Peyer's patch (tissue), 4 donors: ENCODE measurements around the gene NRG3.

ENCODE experiments used
- POLR2A ChIP-seq, 2 donors: fragments of 450-650 bp; IDR thresholded peaks; one replicate each; pipeline ENCODE4 v1.5.1; 2017; ENCODE audit warnings: antibody characterized with exemption in 2 of 2, mild to moderate bottlenecking in 2 of 2, moderate library complexity in 2 of 2
- TF ChIP-seq, protein P1 (sequence below), 6 experiments: fragments of 450-650 bp in 4 of 6; fragments of 200-600 bp in 2 of 6; sonication (generic) in 1 of 6; IDR thresholded peaks; one replicate each; pipeline ENCODE4 v1.5.1; 2017 to 2019; ENCODE audit warnings: antibody characterized with exemption in 6 of 6, mild to moderate bottlenecking in 3 of 6, moderate library complexity in 1 of 6

DNA sequence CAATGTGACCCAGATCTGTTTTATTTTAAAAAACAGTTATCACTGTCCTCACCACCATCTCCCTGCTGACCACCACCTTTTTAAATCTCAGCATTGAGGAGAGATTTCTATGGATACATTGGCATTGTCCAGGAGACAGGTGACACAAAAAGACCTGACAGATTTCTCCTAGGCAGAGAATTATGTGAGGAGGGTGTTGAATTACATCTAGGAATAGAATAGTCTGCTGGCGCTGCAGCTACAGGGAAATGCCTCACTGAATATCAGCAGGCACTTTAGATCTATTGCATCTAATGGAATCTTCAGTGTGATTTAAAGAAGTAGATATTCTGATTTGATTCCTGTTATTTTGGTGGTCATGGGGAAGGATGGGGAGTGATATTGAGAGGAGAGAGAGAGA lies 593.5 kb downstream of the NRG3 start:
- TF ChIP-seq, protein P1, sequence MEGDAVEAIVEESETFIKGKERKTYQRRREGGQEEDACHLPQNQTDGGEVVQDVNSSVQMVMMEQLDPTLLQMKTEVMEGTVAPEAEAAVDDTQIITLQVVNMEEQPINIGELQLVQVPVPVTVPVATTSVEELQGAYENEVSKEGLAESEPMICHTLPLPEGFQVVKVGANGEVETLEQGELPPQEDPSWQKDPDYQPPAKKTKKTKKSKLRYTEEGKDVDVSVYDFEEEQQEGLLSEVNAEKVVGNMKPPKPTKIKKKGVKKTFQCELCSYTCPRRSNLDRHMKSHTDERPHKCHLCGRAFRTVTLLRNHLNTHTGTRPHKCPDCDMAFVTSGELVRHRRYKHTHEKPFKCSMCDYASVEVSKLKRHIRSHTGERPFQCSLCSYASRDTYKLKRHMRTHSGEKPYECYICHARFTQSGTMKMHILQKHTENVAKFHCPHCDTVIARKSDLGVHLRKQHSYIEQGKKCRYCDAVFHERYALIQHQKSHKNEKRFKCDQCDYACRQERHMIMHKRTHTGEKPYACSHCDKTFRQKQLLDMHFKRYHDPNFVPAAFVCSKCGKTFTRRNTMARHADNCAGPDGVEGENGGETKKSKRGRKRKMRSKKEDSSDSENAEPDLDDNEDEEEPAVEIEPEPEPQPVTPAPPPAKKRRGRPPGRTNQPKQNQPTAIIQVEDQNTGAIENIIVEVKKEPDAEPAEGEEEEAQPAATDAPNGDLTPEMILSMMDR (IDR thresholded peaks at IDR 0.05) = no peak
- no peak for TF ChIP-seq POLR2A (IDR thresholded peaks at IDR 0.05)
